ENCODE results near the gene KIAA1586.
"Not testable (repeated sequence)": the region's sequence is repeated elsewhere in the genome, so short reads cannot be mapped to it uniquely, and the experiment has no call there.

KIAA1586 gene

DNA sequence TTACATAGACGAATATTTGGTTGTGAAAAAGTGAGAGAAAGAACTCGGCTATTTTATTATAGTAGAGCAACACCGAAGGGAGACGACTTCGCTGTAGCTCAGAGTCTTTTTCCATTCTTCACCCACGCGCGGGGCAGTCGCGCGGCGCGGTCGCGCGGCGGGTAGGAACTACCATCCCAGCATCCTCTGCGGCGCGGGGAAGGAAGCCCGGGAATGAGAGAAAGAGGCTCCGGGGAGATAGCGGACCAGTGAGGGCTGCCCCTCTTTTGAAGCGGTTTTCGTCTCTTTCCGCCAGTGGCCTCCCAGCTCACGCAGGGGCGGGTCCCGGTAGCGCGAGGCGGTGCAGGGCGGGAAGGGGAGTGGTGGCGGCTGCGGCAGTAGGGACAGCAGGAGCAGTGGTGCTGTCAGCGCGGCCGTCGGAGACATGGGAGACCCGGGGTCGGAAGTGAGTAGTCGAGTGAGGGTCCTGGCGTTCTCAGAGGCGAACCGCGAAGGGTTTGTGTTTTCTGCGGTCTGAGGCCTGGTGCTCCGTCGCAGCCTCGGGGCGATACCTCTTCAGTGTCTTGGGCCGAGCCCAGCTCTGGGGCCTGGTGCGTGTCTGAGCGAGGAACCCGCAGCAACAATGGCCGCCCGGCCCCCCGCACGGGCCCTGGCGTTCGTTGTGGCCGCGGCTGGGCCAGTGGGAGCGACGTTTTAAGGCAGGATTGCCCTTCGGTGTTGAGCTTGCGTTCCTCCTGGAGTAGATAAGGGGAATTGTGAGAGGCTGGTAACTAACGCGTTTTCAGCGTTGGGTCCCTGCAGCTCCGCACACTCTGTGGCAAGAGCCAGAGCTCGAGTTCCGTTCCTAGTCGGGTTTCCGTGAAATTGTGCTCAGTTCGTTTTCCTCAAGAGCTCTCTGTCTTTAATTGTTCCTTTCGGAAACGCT lies at the start of gene KIAA1586:
KIAA1586 (plus strand) TSS at position 362 of the 925 bp plus-strand sequence; CDS start at position 425, 63 bp downstream.
- Mint-ChIP-seq H3K27ac (peak within 1 kb of the TSS; percentile 89 to 97 (median 92)), H3K4me1 (peaks cover 24% of the 10 kb centered on the region), H3K36me3 (ENCODE audit: low read depth) (peaks cover 29% of the 10 kb centered on the region), H3K4me3 (peak within 1 kb of the TSS; percentile 97 to 98 (median 98))
- not testable (repeated sequence) for H3K9me3 Mint-ChIP-seq; H3K27me3 Mint-ChIP-seq (ENCODE audit: low read depth)

DNA sequence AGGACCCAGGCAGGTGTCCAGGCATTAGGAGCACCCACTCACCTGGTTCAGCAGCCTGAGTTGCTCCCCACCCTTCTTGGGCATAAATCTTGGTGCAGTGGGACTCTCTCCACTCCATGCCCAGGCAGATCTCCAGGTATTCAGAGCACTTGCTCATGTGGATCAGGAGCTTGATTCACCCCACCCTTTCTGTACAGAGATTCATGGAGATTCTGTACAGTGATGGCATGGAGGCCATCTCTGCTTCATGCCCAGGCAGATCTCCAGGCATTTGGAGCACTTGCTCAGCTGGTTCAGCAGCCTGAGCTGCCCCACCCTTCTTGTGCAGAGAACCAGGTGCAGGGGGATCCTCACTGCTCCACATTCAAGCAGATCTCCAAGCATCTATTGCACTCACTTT lies 47.4 kb upstream of the KIAA1586 start:
- no peaks in the 10 kb centered on the region for H3K27me3 Mint-ChIP-seq (ENCODE audit: low read depth)
- no peaks in the 10 kb centered on the region for H3K4me1 Mint-ChIP-seq
- H3K36me3 Mint-ChIP-seq (ENCODE audit: low read depth): peaks cover 3% of the 10 kb centered on the region
- H3K27ac Mint-ChIP-seq: no peak overlapping the region
- H3K4me3 Mint-ChIP-seq: no peak overlapping the region
- peaks cover 6% of the 10 kb centered on the region for H3K9me3 Mint-ChIP-seq
- no peak for TF ChIP-seq CTCF (IDR thresholded peaks at IDR 0.05; ENCODE audit: unreplicated experiment in 3 of 3)

GRCh38 chr6:56999748-57000147 lies 46.7 kb upstream of the KIAA1586 start:
- not testable (repeated sequence) for H3K36me3 Mint-ChIP-seq (ENCODE audit: low read depth); H3K4me1 Mint-ChIP-seq; H3K27ac Mint-ChIP-seq; H3K4me3 Mint-ChIP-seq; H3K27me3 Mint-ChIP-seq (ENCODE audit: low read depth); H3K9me3 Mint-ChIP-seq

GRCh38 chr6:57002197-57002596 lies 44.3 kb upstream of the KIAA1586 start:
- H3K4me1 Mint-ChIP-seq: no peaks in the 10 kb centered on the region
- no peak overlapping the region for H3K4me3 Mint-ChIP-seq
- H3K9me3 Mint-ChIP-seq: peaks cover 6% of the 10 kb centered on the region
- TF ChIP-seq CTCF (IDR thresholded peaks at IDR 0.05; ENCODE audit: unreplicated experiment in 3 of 3): no peak
- no peaks in the 10 kb centered on the region for H3K27me3 Mint-ChIP-seq (ENCODE audit: low read depth)
- H3K27ac Mint-ChIP-seq: no peak overlapping the region
- peaks cover 3% of the 10 kb centered on the region for H3K36me3 Mint-ChIP-seq (ENCODE audit: low read depth)

DNA sequence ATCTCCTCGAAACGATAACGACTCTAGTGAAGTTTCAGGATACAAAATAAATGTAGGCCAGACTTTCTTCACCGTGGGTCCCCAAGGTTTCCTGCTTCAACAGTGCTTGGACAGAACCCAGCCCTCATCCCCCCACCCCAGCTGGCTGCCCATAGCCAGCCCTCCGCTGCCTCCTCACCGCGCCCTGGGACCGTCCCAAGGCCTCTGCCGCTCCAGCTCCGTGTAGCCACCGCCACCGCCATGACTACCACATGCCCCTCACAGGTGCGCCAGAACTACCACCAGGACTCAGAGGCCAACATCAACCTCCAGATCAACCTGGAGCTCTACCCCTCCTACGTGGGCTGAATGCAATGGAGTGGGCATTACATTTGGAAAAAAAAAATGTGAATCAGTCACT lies 42.2 kb upstream of the KIAA1586 start:
- H3K4me3 Mint-ChIP-seq: no peak overlapping the region
- H3K4me1 Mint-ChIP-seq: no peaks in the 10 kb centered on the region
- no peaks in the 10 kb centered on the region for H3K9me3 Mint-ChIP-seq
- TF ChIP-seq CTCF (IDR thresholded peaks at IDR 0.05; ENCODE audit: unreplicated experiment in 3 of 3): no peak
- no peaks in the 10 kb centered on the region for H3K36me3 Mint-ChIP-seq (ENCODE audit: low read depth)
- H3K27ac Mint-ChIP-seq: no peak overlapping the region
- no peaks in the 10 kb centered on the region for H3K27me3 Mint-ChIP-seq (ENCODE audit: low read depth)

DNA sequence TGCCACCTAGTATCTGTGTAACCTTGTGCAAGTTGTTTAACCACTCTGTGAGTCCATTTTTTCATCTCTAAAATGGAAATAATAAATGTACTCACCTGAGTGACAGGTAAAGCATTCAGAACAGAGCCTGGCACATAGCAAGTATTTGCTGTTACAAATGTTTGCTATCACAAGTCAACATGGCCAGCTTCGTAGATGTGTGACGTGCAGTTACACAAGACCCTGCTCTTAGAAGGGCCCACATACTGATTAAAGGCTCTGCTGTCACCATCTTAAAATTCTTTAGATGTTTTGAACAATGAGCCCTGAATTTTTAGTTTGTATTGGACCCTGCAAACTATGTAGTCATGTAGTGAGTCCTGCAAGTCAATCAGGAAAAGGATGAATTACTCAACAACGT lies 40.4 kb upstream of the KIAA1586 start:
- no peaks in the 10 kb centered on the region for H3K36me3 Mint-ChIP-seq (ENCODE audit: low read depth)
- H3K4me3 Mint-ChIP-seq: no peak overlapping the region
- H3K4me1 Mint-ChIP-seq: no peaks in the 10 kb centered on the region
- no peaks in the 10 kb centered on the region for H3K27me3 Mint-ChIP-seq (ENCODE audit: low read depth)
- no peak for TF ChIP-seq CTCF (IDR thresholded peaks at IDR 0.05; ENCODE audit: unreplicated experiment in 3 of 3)
- H3K9me3 Mint-ChIP-seq: no peaks in the 10 kb centered on the region
- H3K27ac Mint-ChIP-seq: no peak overlapping the region

GRCh38 chr6:57008069-57008468 lies 38.4 kb upstream of the KIAA1586 start:
- not testable (repeated sequence) for H3K9me3 Mint-ChIP-seq; H3K27me3 Mint-ChIP-seq (ENCODE audit: low read depth); H3K27ac Mint-ChIP-seq; H3K36me3 Mint-ChIP-seq (ENCODE audit: low read depth); H3K4me1 Mint-ChIP-seq; H3K4me3 Mint-ChIP-seq
